Progenitor cell of endocrine pancreas (in vitro differentiated cells): ENCODE measurements around the gene ALDH1L2. TPM values are rescaled to one million over a fixed set of nuclear protein-coding genes. Genes with fewer than 3 reads are reported as not detected.

ENCODE experiments used
- DNase-seq: peaks from one replicate; pipeline ENCODE4 v3.0.0; 2021; ENCODE audit warnings: low spot score; ENCODE audit not compliant: unreplicated experiment
- H3K27ac Mint-ChIP-seq: 2 replicates; pipeline ENCODE4 v1.8.0; 2021; ENCODE audit warnings: mild to moderate bottlenecking, moderate library complexity, mixed read lengths
- H3K27me3 Mint-ChIP-seq: 2 replicates; pipeline ENCODE4 v1.8.0; 2021; ENCODE audit warnings: mixed read lengths
- H3K36me3 Mint-ChIP-seq: 2 replicates; pipeline ENCODE4 v1.8.0; 2022; ENCODE audit warnings: mixed read lengths; ENCODE audit not compliant: insufficient read depth
- H3K4me1 Mint-ChIP-seq: 2 replicates; pipeline ENCODE4 v1.8.0; 2021; ENCODE audit warnings: low read depth, mixed read lengths
- H3K4me3 Mint-ChIP-seq: 2 replicates; pipeline ENCODE4 v1.8.0; 2021; ENCODE audit warnings: low read depth, mild to moderate bottlenecking, moderate library complexity, mixed read lengths
- H3K9me3 Mint-ChIP-seq: 2 replicates; pipeline ENCODE4 v1.8.0; 2021; ENCODE audit warnings: low read depth, mixed read lengths
- total RNA-seq: library from RNA; stranded (reverse); gene quantifications from 2 replicates; pipeline ENCODE4 v1.2.1, GENCODE V29; 2021
- TF ChIP-seq, protein P1 (sequence below): fragments of 200-600 bp; sonication (generic); IDR thresholded peaks from one replicate; pipeline ENCODE4 v1.5.0; 2021; ENCODE audit warnings: antibody characterized with exemption, mild to moderate bottlenecking; ENCODE audit not compliant: unreplicated experiment

Gene ALDH1L2
- total RNA-seq, 1 donor from 2014 or later = 0.69 TPM

DNA sequence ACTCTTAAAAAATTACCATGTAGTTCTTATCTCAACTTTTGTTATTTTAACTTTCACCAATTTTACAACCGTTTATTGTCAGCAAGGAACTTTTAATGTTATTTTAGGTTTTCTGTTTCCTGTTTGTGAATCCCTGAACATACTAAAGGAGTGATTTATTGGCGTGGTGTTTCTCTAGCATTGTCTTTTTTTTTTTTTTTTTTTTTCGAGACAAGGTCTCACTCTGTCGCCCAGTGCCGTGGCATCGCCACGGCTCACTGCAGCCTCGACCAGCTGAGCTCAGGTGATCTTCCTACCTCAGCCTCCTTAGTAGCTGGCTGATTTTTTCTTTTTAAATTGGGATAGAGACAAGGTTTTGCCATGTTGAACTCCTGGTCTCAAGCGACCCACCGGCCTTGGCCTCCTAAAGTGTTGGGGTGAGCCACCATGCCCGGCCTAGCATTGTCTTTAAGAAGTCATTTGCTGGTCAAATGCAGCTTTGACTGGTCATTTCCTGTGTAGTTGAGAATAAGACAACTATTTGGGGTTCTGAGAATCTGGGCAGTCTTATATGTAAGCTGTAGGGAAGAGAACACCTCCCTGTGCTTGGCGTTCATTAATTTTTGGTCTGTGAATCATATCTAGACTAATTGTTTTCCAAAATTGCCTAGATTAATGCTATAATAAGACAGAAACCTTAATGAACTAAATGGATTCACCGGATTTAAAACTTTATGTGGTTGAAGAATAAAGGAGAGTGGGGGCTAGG, 25.4 kb upstream of the ALDH1L2 start:
- peaks cover 7% of the 10 kb centered on the region for H3K36me3 Mint-ChIP-seq
- H3K27ac Mint-ChIP-seq = peak overlapping the region; percentile 91
- DNase-seq = no peak
- peak overlapping the region; percentile 95 for H3K4me3 Mint-ChIP-seq
- TF ChIP-seq, protein P1, sequence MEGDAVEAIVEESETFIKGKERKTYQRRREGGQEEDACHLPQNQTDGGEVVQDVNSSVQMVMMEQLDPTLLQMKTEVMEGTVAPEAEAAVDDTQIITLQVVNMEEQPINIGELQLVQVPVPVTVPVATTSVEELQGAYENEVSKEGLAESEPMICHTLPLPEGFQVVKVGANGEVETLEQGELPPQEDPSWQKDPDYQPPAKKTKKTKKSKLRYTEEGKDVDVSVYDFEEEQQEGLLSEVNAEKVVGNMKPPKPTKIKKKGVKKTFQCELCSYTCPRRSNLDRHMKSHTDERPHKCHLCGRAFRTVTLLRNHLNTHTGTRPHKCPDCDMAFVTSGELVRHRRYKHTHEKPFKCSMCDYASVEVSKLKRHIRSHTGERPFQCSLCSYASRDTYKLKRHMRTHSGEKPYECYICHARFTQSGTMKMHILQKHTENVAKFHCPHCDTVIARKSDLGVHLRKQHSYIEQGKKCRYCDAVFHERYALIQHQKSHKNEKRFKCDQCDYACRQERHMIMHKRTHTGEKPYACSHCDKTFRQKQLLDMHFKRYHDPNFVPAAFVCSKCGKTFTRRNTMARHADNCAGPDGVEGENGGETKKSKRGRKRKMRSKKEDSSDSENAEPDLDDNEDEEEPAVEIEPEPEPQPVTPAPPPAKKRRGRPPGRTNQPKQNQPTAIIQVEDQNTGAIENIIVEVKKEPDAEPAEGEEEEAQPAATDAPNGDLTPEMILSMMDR = no peak
- peaks cover 25% of the 10 kb centered on the region for H3K4me1 Mint-ChIP-seq
- H3K27me3 Mint-ChIP-seq = no peaks in the 10 kb centered on the region
- peaks cover 3% of the 10 kb centered on the region for H3K9me3 Mint-ChIP-seq

DNA sequence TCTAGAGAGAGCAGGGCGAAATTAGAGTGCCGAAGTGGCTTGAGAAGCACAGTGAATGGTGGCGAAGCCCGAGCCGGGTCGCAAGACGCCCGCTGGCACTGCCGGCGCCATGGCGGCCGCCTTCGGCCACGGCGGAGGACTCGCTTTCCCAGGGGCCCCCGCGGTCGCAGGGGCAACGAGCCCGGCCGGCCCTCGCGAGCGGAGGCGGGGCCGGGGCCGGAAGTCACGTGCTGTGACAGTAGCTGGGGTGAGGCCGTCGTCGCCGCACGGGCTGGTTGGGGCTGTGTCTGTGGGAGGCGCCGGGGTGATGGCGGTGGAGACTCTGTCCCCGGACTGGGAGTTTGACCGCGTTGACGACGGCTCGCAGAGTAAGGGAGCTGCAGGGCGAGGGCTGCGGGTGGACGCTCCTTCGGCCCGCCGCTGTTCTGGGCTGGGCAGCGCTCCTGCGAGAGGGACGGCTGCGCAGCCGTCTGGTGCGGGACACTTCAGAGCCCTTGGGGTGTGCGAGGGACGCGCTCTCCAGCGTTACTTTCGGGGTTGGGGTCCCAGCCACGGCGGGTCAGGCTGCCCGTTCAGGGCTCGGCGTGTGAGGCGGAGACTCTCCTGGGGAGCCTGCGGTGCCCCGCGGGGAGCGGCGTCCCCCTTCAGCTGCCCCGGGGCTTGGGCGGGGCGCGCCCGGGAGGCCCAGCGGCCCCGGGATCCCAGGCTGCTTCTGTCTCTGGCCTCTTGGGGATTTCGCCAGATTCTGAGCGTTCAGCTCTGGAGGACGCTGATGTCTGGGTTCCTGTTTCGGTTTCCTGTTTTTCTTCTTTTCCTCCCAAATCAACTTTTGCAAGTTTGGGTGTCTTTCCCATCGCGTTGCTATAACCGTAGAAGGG, 23.5 kb upstream of the ALDH1L2 start, which contains the start of gene WASHC4:
TSS of gene WASHC4 (plus strand) at position 238 of the 878 bp plus-strand sequence. CDS start at position 308, 70 bp downstream.
- Mint-ChIP-seq H3K9me3 (peaks cover 3% of the 10 kb centered on the region), H3K4me1 (peaks cover 25% of the 10 kb centered on the region), H3K27me3 (no peaks in the 10 kb centered on the region), H3K27ac (peak within 1 kb of the TSS; percentile 97), H3K36me3 (peaks cover 7% of the 10 kb centered on the region), H3K4me3 (peak within 1 kb of the TSS; percentile 95)
- TF ChIP-seq, protein P1 = no peak
- peak; percentile 85 for DNase-seq

DNA sequence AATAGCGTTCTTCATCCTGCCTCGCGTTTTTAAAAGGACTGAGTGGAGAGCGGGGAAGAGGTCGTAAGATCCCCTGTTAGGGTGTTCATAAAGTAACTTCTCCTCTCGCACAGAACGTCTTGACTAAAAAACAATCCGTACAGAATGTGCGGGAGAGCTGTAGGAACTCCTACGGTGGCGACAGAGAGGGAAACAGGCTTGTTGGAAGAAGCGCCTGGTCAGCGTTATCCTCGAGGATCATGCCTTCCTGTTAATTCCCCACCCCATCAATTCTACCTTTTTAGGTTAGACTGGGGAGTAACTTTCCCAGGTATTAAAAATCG, 22.9 kb upstream of the ALDH1L2 start:
- Mint-ChIP-seq H3K27ac (peak overlapping the region; percentile 97), H3K4me1 (peaks cover 28% of the 10 kb centered on the region), H3K9me3 (peaks cover 3% of the 10 kb centered on the region), H3K4me3 (peak overlapping the region; percentile 95), H3K36me3 (peaks cover 3% of the 10 kb centered on the region), H3K27me3 (no peaks in the 10 kb centered on the region)
- no peak for DNase-seq
- TF ChIP-seq, protein P1 = no peak

DNA sequence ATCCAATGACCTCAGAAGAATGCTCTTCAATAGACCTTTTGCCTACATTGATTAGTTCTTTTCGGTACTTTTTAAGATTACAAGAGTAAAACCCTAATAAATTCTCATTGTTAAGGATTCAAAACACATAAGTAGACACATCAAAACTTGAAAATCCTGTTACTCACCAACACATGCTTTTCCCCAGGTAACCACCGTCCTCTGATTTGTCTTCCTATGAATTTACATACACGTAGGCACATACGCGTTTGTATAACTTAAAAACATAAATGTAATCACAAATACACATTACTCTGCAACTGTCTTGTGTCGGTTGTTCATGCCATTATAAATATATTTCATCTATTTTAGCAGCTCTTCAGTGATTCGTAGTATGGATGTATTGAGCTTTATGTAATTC, 22.4 kb upstream of the ALDH1L2 start:
- Mint-ChIP-seq H3K27me3 (no peaks in the 10 kb centered on the region), H3K27ac (peak overlapping the region; percentile 97), H3K4me3 (peak overlapping the region; percentile 95), H3K9me3 (peaks cover 3% of the 10 kb centered on the region), H3K4me1 (peaks cover 25% of the 10 kb centered on the region), H3K36me3 (no peaks in the 10 kb centered on the region)
- TF ChIP-seq, protein P1 = no peak
- DNase-seq = no peak

DNA sequence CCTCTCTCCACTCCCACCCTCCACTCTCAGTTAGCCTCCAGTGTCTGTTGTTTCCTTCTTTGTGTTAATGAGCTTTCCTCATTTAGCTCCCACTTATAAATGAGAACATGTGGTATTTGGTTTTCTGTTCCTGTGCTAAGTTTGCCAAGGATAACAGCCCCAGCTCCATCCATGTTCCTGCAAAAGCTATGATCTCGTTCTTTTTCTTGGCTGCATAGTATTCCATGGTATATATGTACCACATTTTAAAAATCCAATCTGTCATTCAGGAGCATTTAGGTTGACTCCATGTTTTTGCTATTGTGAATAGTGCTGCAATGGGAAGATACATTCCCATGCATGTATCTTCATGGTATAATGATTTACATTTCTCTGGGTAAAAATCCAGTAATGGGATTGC, 20.5 kb upstream of the ALDH1L2 start:
- Mint-ChIP-seq H3K4me1 (peaks cover 25% of the 10 kb centered on the region), H3K36me3 (no peaks in the 10 kb centered on the region), H3K27me3 (no peaks in the 10 kb centered on the region), H3K9me3 (peaks cover 3% of the 10 kb centered on the region), H3K4me3 (no peak overlapping the region), H3K27ac (no peak overlapping the region)
- TF ChIP-seq, protein P1 = no peak
- DNase-seq = no peak
